ENCODE measurements around the gene NNAT. TPM values are rescaled to one million over a fixed set of nuclear protein-coding genes. Genes with fewer than 3 reads are reported as not detected.
"Not testable (repeated sequence)": the region's sequence is repeated elsewhere in the genome, so short reads cannot be mapped to it uniquely, and the experiment has no call there.

NNAT gene, protein sequence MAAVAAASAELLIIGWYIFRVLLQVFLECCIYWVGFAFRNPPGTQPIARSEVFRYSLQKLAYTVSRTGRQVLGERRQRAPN
- total RNA-seq (not detected), polyA plus RNA-seq (under 1 TPM; 0.09 to 0.24 TPM)

GRCh38 chr20:37521061-37521771 lies at the start of gene NNAT:
Gene NNAT, plus strand, starts transcription at chr20:37521250. Its CDS starts 82 bp downstream, at chr20:37521332.
- 83% methylated on average over 69 of the region's 69 CpGs for WGBS
- Histone ChIP-seq H3K27me3 (ENCODE audit: control insufficient read depth in 4 of 4, insufficient read depth in 4 of 4, low read length in 3 of 4) (no peaks in the 10 kb centered on the region), H3K9ac (ENCODE audit: low read depth in 1 of 2, low read length in 2 of 2) (no peak within 1 kb of the TSS), H3K36me3 (ENCODE audit: control insufficient read depth in 4 of 4, insufficient read depth in 3 of 4, low read depth in 1 of 4, low read length in 3 of 4) (peaks cover 0 to 15% (median 3%) of the 10 kb centered on the region in 4 donors), H3K4me1 (ENCODE audit: control insufficient read depth in 4 of 4, insufficient read depth in 4 of 4, low read length in 3 of 4) (peaks cover 24 to 74% (median 54%) of the 10 kb centered on the region in 4 donors), H3K9me3 (ENCODE audit: control insufficient read depth in 4 of 4, low read length in 3 of 4) (no peaks in the 10 kb centered on the region), H3K27ac (ENCODE audit: low read depth in 1 of 2, low read length in 2 of 2) (no peak within 1 kb of the TSS), H3K4me3 (ENCODE audit: low read depth in 1 of 3, low read length in 3 of 3) (no peak within 1 kb of the TSS)
- TF ChIP-seq FOXA2 (IDR thresholded peaks at IDR 0.05) (no peak), CTCF (IDR thresholded peaks at IDR 0.05; ENCODE audit: low read depth, low read length, missing input control) (no peak), EGR1 (IDR thresholded peaks at IDR 0.05; ENCODE audit: low read depth in 2 of 2) (no peak), MAX (IDR thresholded peaks at IDR 0.05) (no peak), YY1 (IDR thresholded peaks at IDR 0.05) (no peak), RAD21 (IDR thresholded peaks at IDR 0.05) (no peak), HNF4A (conservative IDR thresholded peaks at IDR 0.05) (no peak), RXRA (IDR thresholded peaks at IDR 0.05) (no peak), FOXA1 (IDR thresholded peaks at IDR 0.05) (no peak)
- TF ChIP-seq, protein P1, sequence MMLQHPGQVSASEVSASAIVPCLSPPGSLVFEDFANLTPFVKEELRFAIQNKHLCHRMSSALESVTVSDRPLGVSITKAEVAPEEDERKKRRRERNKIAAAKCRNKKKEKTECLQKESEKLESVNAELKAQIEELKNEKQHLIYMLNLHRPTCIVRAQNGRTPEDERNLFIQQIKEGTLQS (IDR thresholded peaks at IDR 0.05), result no peak
- DNase-seq (ENCODE audit: low spot score), result no peak

- 91% methylated on average over 7 of the region's 7 CpGs for WGBS
- no peaks in the 10 kb centered on the region for H3K27me3 ChIP-seq (ENCODE audit: control insufficient read depth in 4 of 4, insufficient read depth in 4 of 4, low read length in 3 of 4)
- TF ChIP-seq ZBTB33 (IDR thresholded peaks at IDR 0.05) (no peak), GABPA (IDR thresholded peaks at IDR 0.05 in 1 of 2, conservative IDR thresholded peaks at IDR 0.05 in 1 of 2) (no peak), CTCF (IDR thresholded peaks at IDR 0.05; ENCODE audit: low read depth, low read length, missing input control) (no peak), EGR1 (IDR thresholded peaks at IDR 0.05; ENCODE audit: low read depth in 2 of 2) (no peak), YY1 (IDR thresholded peaks at IDR 0.05) (no peak)
These were observed 49.3 kb upstream of the NNAT start for GRCh38 chr20:37471741-37472235.

GRCh38 chr20:37472435-37472834 lies 48.6 kb upstream of the NNAT start:
- H3K4me1 ChIP-seq (ENCODE audit: control insufficient read depth in 4 of 4, insufficient read depth in 4 of 4, low read length in 3 of 4); H3K9ac ChIP-seq (ENCODE audit: low read depth in 1 of 2, low read length in 2 of 2); H3K27me3 ChIP-seq (ENCODE audit: control insufficient read depth in 4 of 4, insufficient read depth in 4 of 4, low read length in 3 of 4); DNase-seq (ENCODE audit: low spot score); H3K36me3 ChIP-seq (ENCODE audit: control insufficient read depth in 4 of 4, insufficient read depth in 3 of 4, low read depth in 1 of 4, low read length in 3 of 4); H3K27ac ChIP-seq (ENCODE audit: low read depth in 1 of 2, low read length in 2 of 2); H3K9me3 ChIP-seq (ENCODE audit: control insufficient read depth in 4 of 4, low read length in 3 of 4); H3K4me3 ChIP-seq (ENCODE audit: low read depth in 1 of 3, low read length in 3 of 3): not testable (repeated sequence)
- 88% methylated on average over 6 of the region's 6 CpGs for WGBS

More at GRCh38 chr20:37471741-37472235, 49.3 kb upstream of the NNAT start:
- Histone ChIP-seq H3K4me3 (ENCODE audit: low read depth in 1 of 3, low read length in 3 of 3) (no peak overlapping the region), H3K36me3 (ENCODE audit: control insufficient read depth in 4 of 4, insufficient read depth in 3 of 4, low read depth in 1 of 4, low read length in 3 of 4) (no peaks in the 10 kb centered on the region), H3K4me1 (ENCODE audit: control insufficient read depth in 4 of 4, insufficient read depth in 4 of 4, low read length in 3 of 4) (no peaks in the 10 kb centered on the region), H3K9ac (ENCODE audit: low read depth in 1 of 2, low read length in 2 of 2) (no peak overlapping the region), H3K9me3 (ENCODE audit: control insufficient read depth in 4 of 4, low read length in 3 of 4) (no peaks in the 10 kb centered on the region), H3K27ac (ENCODE audit: low read depth in 1 of 2, low read length in 2 of 2) (no peak overlapping the region)
- no peak for DNase-seq (ENCODE audit: low spot score)
